ENCODE measurements around the gene SLC49A3. TPM values are rescaled to one million over a fixed set of nuclear protein-coding genes. Genes with fewer than 3 reads are reported as not detected.

Gene SLC49A3
- total and polyA plus RNA-seq, 9 donors: 0.43 to 5.2 (median 2.1) TPM

DNA sequence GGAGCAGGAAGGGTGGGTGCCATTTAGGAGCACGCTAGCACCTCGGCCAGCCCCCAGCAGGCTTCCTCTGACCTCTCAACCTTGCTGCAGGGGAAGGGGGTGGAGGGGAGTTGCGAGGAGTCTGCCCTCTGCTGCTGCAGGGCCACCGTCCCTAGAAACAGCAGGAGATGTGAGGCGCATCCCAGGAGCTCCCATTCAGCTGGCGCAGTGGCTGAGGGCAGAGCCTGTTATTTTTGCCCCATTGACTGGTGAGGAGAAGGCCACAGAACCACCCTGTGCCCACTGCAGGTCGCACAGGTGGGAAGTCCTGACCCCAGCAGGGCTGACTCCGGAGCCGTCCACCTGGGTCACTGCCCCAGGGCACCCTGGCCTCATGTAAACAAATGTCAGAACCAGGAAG is 55.5 kb downstream of the SLC49A3 start:
- TF ChIP-seq, protein P1, sequence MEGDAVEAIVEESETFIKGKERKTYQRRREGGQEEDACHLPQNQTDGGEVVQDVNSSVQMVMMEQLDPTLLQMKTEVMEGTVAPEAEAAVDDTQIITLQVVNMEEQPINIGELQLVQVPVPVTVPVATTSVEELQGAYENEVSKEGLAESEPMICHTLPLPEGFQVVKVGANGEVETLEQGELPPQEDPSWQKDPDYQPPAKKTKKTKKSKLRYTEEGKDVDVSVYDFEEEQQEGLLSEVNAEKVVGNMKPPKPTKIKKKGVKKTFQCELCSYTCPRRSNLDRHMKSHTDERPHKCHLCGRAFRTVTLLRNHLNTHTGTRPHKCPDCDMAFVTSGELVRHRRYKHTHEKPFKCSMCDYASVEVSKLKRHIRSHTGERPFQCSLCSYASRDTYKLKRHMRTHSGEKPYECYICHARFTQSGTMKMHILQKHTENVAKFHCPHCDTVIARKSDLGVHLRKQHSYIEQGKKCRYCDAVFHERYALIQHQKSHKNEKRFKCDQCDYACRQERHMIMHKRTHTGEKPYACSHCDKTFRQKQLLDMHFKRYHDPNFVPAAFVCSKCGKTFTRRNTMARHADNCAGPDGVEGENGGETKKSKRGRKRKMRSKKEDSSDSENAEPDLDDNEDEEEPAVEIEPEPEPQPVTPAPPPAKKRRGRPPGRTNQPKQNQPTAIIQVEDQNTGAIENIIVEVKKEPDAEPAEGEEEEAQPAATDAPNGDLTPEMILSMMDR (IDR thresholded peaks at IDR 0.05): no peak
- TF ChIP-seq POLR2A (IDR thresholded peaks at IDR 0.05): no peak
- TF ChIP-seq EP300 (IDR thresholded peaks at IDR 0.05): no peak
- Histone ChIP-seq H3K36me3 (no peaks in the 10 kb centered on the region), H3K27ac (no peak overlapping the region), H3K4me1 (ENCODE audit: insufficient read depth) (no peaks in the 10 kb centered on the region), H3K27me3 (no peaks in the 10 kb centered on the region), H3K9me3 (no peaks in the 10 kb centered on the region), H3K4me3 (no peak overlapping the region)
- 49 to 58% (median 52%) methylated on average over 9 of the region's 9 CpGs for WGBS, 3 donors
- intact Hi-C loops (cut with DNase I): no loop called here
- no peak for DNase-seq

- 85 to 91% (median 89%) methylated on average over 6 of the region's 6 CpGs for WGBS, 3 donors
- TF ChIP-seq EP300 (IDR thresholded peaks at IDR 0.05) (no peak), POLR2A (IDR thresholded peaks at IDR 0.05) (no peak)
- TF ChIP-seq, protein P1 (IDR thresholded peaks at IDR 0.05): no peak
- Histone ChIP-seq H3K36me3 (no peaks in the 10 kb centered on the region), H3K4me1 (ENCODE audit: insufficient read depth) (no peaks in the 10 kb centered on the region), H3K27me3 (no peaks in the 10 kb centered on the region), H3K27ac (no peak overlapping the region), H3K4me3 (no peak overlapping the region), H3K9me3 (no peaks in the 10 kb centered on the region)
- intact Hi-C loops (cut with DNase I): no loop called here
- no peak for DNase-seq
Measured at GRCh38 chr4:632926-633325, 56.0 kb downstream of the SLC49A3 start.

- intact Hi-C loops (cut with DNase I): no loop called here
- no peak for DNase-seq
- Histone ChIP-seq H3K4me3 (no peak overlapping the region), H3K9me3 (no peaks in the 10 kb centered on the region), H3K36me3 (no peaks in the 10 kb centered on the region), H3K27ac (no peak overlapping the region), H3K27me3 (no peaks in the 10 kb centered on the region), H3K4me1 (ENCODE audit: insufficient read depth) (no peaks in the 10 kb centered on the region)
- 88 to 90% (median 88%) methylated on average over 16 of the region's 16 CpGs for WGBS, 3 donors
- no peak for TF ChIP-seq EP300 (IDR thresholded peaks at IDR 0.05)
- TF ChIP-seq, protein P1 (IDR thresholded peaks at IDR 0.05): no peak
- TF ChIP-seq POLR2A (IDR thresholded peaks at IDR 0.05): no peak
Measured at GRCh38 chr4:632196-632790, 56.7 kb downstream of the SLC49A3 start.

Other genes with a start within 250 kb of the SLC49A3 start
- 10 to 100 TPM; 28.2 to 38.8 (median 31.9) TPM for gene ZNF721, start 190.0 kb downstream of the SLC49A3 start, total RNA-seq
- gene ZNF721, start 190.0 kb downstream of the SLC49A3 start, polyA plus RNA-seq: 10 to 100 TPM; 13.7 to 15.5 TPM
- gene PIGG, start 189.9 kb downstream of the SLC49A3 start, total RNA-seq: 10 to 100 TPM; 32.3 to 61.3 (median 49.8) TPM
- gene PIGG, start 189.9 kb downstream of the SLC49A3 start, polyA plus RNA-seq: 10 to 100 TPM; 31.5 to 38.1 TPM
- gene TMEM271, start 112.9 kb downstream of the SLC49A3 start, total RNA-seq: not detected
- gene TMEM271, start 112.9 kb downstream of the SLC49A3 start, polyA plus RNA-seq: not detected
- gene PDE6B, start 63.6 kb downstream of the SLC49A3 start, total RNA-seq: 1 to 10 TPM; 1.4 to 7.5 (median 5.3) TPM
- gene PDE6B, start 63.6 kb downstream of the SLC49A3 start, polyA plus RNA-seq: 1 to 10 TPM; 2.2 to 2.3 TPM
- gene ATP5ME, start 14.9 kb downstream of the SLC49A3 start, total RNA-seq: 100 to 1,000 TPM; 180 to 267 (median 189) TPM
- gene ATP5ME, start 14.9 kb downstream of the SLC49A3 start, polyA plus RNA-seq: 100 to 1,000 TPM; 207 to 359 TPM
- gene MYL5, start 14.6 kb downstream of the SLC49A3 start, total RNA-seq: 10 to 100 TPM in 4 of 7 donors, 1 to 10 TPM in 3; 4.0 to 18.3 (median 10.0) TPM
- 1 to 10 TPM; 6.4 to 6.5 TPM for gene MYL5, start 14.6 kb downstream of the SLC49A3 start, polyA plus RNA-seq
- 10 to 100 TPM; 33.2 to 51.2 (median 45.3) TPM for gene PCGF3, start 16.7 kb upstream of the SLC49A3 start, total RNA-seq
- gene PCGF3, start 16.7 kb upstream of the SLC49A3 start, polyA plus RNA-seq: 10 to 100 TPM; 21.7 to 45.4 TPM
- 10 to 100 TPM in 1 of 7 donors, 1 to 10 TPM in 6; 1.4 to 10.2 (median 3.9) TPM for gene CPLX1, start 137.0 kb upstream of the SLC49A3 start, total RNA-seq
- 1 to 10 TPM in 1 of 2 donors, under 1 TPM in 1; 0.47 to 2.3 TPM for gene CPLX1, start 137.0 kb upstream of the SLC49A3 start, polyA plus RNA-seq
- gene GAK, start 243.2 kb upstream of the SLC49A3 start, total RNA-seq: 10 to 100 TPM; 54.1 to 95.4 (median 76.2) TPM
- 10 to 100 TPM; 30.7 to 66.8 TPM for gene GAK, start 243.2 kb upstream of the SLC49A3 start, polyA plus RNA-seq
- gene TMEM175, start 243.3 kb upstream of the SLC49A3 start, total RNA-seq: 10 to 100 TPM; 10.6 to 28.4 (median 21.2) TPM
- 10 to 100 TPM; 10.9 to 25.1 TPM for gene TMEM175, start 243.3 kb upstream of the SLC49A3 start, polyA plus RNA-seq